GM19463 (cell line): ENCODE measurements around the gene NTNG1.

Source experiments
- ATAC-seq: cut with Tn5 transposase; IDR thresholded peaks from one replicate; pipeline ENCODE4 v1.9.1; 2021; ENCODE audit warnings: mild to moderate bottlenecking, moderate library complexity; ENCODE audit not compliant: unreplicated experiment

The NTNG1 gene

GRCh38 chr1:107389410-107390396, 248.9 kb downstream of the NTNG1 start:
- ATAC-seq: no peak

GRCh38 chr1:107394301-107394700, 253.5 kb downstream of the NTNG1 start:
- ATAC-seq: no peak

GRCh38 chr1:107401704-107402103, 260.9 kb downstream of the NTNG1 start:
- ATAC-seq: no peak

- ATAC-seq: no peak
These were observed 263.9 kb downstream of the NTNG1 start for GRCh38 chr1:107404756-107405155.

- no peak for ATAC-seq
These were observed 264.4 kb downstream of the NTNG1 start for GRCh38 chr1:107405236-107405635.

- ATAC-seq: no peak
These were observed 266.2 kb downstream of the NTNG1 start for GRCh38 chr1:107407011-107407410.

- ATAC-seq: no peak
These were observed 272.7 kb downstream of the NTNG1 start for GRCh38 chr1:107413546-107413945.

- no peak for ATAC-seq
These were observed 273.1 kb downstream of the NTNG1 start for GRCh38 chr1:107413951-107414350.

GRCh38 chr1:107414550-107414949, 273.7 kb downstream of the NTNG1 start:
- no peak for ATAC-seq

- ATAC-seq: no peak
These were observed 274.4 kb downstream of the NTNG1 start for GRCh38 chr1:107415241-107415640.

GRCh38 chr1:107419003-107419402, 278.2 kb downstream of the NTNG1 start:
- no peak for ATAC-seq

- no peak for ATAC-seq
These were observed 282.1 kb downstream of the NTNG1 start for GRCh38 chr1:107422901-107423300.

- peak; percentile 86 for ATAC-seq
These were observed 289.8 kb downstream of the NTNG1 start for GRCh38 chr1:107430540-107431228.

- no peak for ATAC-seq
These were observed 291.3 kb downstream of the NTNG1 start for GRCh38 chr1:107432108-107432507.

- no peak for ATAC-seq
These were observed 292.2 kb downstream of the NTNG1 start for GRCh38 chr1:107433068-107433467.

- ATAC-seq: no peak
These were observed 293.0 kb downstream of the NTNG1 start for GRCh38 chr1:107433635-107434360.

GRCh38 chr1:107434361-107434693, 293.5 kb downstream of the NTNG1 start:
- no peak for ATAC-seq

GRCh38 chr1:107436552-107437241, 295.9 kb downstream of the NTNG1 start:
- ATAC-seq: no peak

GRCh38 chr1:107439567-107439966, 298.7 kb downstream of the NTNG1 start:
- no peak for ATAC-seq

- no peak for ATAC-seq
These were observed 301.7 kb downstream of the NTNG1 start for GRCh38 chr1:107442551-107442950.

GRCh38 chr1:107443027-107443426, 302.2 kb downstream of the NTNG1 start:
- ATAC-seq: no peak
